HG02973 (cell line): Measurements from ENCODE around the gene TBC1D14.

Source experiments
- ATAC-seq: cut with Tn5 transposase; IDR thresholded peaks from one replicate; pipeline ENCODE4 v1.9.1; 2021; ENCODE audit warnings: moderate library complexity; ENCODE audit not compliant: unreplicated experiment

Gene TBC1D14

DNA sequence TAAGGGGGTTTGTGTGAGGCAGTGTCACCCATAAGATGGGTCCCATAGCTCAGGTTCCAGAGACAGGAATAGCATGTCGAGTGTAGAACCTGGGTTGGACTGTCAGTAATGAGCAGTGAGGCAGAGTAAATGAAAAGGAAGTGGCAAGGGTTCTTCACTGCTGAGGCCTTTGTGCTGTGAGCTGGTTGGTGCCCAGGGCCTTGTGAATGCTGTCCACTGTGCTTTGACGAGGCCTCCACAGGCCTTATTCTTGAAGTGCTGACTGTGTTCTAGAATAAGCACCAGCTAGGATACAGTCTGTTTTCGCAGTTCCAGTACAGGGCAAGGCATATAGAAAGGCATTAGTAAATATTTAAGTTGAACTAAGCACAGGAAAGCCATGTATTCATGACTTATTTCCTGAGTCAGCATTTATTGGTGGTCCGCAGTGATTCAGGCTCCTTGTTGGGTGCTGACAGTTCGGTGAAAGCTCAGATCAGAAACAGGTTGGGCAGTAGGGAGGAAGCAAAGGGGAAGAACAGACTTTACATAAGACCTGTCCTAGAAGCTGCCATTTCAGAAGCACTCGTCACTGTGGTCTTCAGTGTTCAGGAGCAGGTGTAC, 107.9 kb downstream of the TBC1D14 start:
- ATAC-seq, result no peak

DNA sequence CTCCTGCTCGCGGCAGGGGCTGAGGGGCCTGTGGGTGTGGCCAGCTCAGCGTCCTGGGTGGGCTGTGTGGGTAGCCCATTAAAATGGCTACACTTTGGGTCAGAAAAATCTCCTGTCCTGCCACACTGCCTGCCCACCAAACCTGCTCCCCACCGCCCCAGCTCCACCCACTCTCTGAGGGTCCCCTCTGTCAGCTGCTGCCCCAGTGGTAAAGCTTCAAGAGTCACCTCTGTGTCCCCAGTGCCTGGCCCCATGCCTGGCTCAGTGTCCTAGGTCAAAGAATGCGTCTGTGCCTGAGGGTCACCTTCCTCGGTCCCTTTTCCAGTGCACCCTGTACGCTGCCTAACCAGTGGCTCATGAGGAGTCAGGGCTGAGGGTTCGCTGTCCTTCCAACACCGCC, 108.7 kb downstream of the TBC1D14 start:
- no peak for ATAC-seq

DNA sequence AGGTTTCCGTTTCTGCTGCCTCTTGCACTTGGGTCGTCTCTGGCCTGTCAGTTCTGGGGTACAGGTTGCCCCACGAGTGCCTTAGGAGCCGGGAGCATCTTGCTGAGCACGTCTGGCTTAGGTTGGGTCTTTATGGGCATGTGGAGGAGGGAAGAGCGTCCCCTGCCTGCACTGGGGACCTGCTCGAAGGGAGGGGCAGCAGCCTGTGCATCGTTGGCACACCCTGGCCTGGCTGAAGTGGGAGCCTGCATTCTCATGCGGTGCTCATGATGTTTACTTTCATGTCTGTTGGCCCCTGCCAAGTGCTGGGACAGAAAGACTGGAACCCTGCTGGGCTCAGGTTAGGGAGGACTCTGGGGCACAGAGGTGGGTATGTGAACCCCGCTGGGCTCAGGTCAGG, 109.7 kb downstream of the TBC1D14 start:
- ATAC-seq, result no peak

DNA sequence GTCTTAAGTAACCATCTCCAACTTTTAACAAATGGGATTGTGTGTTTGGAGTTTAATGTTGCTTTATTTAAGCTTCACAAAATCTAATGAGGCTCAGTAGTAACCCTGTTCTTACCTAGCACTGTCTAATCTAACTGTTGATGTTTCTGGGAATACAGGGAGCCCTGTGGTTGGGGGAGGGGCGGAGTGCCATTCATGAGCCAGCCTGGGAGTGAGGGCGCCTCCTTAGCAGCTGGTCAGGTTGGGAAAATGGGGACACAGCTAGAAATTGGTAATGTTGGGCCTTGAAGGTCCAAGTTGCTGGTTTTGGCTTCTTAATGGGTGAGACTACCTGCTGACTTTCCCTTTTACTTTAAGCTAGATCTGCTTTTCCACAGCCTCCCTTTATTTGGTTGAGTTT, 110.7 kb downstream of the TBC1D14 start:
- ATAC-seq, result no peak

DNA sequence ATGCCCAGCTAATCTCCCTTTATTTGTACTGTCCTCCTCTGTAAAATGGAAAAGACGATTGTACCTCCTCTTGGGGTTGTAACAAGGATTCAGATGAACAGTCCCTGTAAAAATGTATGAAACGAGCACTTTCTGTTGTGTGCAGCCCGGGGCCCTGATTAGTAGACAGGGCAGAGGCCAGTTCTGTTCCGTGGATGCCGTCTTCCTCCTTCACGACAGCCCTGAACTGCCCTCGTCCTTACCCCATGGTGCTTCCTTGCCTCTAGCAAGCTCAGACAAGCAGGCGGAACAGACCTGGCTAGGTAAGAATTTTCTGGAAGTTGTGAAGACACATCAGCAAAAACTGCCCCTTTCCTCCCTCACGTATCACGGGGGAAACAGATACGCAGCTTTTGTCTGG, 111.2 kb downstream of the TBC1D14 start:
- no peak for ATAC-seq

DNA sequence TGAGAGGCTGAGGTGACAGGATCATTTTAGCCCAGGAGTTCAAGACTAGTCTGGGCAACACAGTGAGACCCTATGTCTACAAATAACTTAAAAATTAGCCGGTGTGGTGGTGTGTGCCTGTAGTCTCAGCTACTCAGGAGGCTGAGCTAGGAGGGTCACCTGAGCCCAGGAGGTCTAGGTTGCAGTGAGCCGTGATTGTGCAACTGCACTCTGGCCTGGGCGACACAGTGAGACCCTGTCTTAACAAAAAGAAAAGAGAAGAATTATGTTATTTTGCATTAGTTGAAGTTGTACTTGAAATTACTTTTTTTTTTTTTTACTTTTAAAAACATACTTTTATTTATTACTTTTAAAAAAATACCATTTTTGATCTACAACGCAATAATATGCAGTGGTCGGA, 111.7 kb downstream of the TBC1D14 start:
- no peak for ATAC-seq

DNA sequence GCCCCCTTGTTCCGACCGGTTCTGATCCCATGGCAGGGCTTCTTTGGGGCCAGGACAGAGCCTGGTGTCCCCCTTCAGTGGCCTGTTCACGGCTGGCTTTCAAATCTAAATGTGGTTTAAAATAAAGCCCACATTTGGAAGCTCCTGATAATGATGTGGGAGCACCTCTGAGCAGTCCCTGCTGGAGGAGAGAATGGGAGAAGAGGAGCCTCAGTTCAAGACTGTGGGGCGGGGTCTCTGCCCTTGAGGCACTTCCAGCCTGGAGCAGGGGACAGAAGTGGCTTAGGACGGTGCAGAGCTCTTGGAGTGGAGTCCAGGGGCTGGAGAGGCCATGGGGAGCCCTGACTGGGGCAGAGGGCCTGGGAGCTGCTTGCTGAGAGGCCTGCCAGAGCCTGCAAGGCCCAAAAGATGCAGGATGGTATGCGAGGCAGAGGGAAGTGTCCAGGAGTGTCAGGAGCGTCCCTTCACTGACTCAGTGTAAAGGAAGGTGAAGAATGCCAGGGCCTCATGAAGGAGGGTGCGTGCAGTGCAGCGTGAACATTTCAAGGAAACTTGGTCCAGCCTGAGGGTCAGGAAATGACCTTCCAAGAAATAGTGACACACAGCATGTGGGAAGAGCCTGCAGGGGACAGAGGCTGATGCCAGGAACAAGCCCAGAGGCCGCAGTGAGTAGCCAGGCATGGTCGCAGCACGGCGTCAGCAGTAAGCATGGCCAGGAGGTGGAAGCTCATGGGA, 112.5 kb downstream of the TBC1D14 start:
- no peak for ATAC-seq

DNA sequence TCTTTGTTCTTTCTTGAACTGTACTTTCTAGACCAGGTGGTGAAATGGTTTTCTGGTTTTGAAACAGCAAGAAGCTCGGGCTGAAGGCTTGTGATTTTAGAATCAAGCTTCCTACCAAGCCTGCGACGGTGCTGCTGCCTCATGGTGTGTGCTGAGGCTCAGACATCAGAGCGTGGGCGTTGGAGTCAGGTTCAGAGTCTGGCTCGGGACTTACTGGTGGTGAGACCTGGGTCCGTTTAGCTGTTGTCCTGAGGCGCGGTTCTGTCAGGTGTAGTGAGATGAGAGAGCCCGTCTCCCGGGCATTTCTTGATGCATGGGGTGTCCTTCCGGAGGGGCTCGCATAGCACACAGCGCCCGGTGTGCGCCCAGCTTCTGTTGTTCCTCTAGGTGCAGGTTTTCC, 113.9 kb downstream of the TBC1D14 start:
- ATAC-seq, result no peak

DNA sequence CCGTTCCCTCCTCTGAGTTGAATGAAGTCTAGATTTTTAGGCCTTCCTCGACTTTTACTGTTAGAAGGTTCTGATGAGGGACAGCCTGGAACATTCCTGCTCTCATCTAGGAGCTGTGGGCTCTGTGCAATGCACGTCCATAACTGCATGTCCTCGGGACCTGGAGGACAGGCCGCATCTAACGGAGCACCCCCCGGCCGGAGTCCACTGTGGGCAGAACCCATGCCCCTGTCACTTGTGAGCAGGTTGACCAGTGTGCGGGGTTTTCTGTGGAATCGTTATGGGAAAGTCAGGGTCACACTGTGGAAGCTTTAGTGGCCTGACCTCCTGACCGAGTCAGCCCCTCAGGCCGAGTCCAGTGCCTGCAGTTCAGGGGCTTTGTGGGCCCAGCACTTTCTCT, 114.3 kb downstream of the TBC1D14 start:
- no peak for ATAC-seq

DNA sequence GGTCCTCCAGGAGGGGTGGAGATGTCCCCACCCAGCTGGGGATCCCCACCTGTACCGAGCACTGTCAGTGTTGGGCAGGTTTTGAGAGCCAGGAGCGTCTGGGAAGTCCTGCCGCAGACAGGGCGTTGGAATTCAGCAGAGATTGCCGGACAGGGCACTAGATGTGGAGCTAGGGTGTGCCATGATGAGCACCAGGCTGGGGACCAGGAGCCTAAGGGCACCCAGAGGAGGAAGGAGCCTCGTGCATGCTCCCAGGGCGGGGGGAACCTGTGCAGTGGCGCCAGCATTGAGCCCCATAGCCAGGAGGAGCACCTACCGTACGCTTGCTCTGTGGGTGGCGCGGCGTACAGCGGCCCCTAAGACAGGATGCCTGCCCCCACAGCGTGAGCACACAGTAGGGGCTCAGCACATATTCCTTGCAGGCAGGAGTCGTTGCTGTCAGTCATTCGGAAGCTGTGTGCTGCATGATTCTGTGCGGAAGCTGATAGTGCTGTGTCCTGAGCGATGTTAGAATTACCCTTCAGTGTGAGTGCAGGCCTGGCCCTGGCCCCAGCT, 114.8 kb downstream of the TBC1D14 start:
- ATAC-seq, result no peak

DNA sequence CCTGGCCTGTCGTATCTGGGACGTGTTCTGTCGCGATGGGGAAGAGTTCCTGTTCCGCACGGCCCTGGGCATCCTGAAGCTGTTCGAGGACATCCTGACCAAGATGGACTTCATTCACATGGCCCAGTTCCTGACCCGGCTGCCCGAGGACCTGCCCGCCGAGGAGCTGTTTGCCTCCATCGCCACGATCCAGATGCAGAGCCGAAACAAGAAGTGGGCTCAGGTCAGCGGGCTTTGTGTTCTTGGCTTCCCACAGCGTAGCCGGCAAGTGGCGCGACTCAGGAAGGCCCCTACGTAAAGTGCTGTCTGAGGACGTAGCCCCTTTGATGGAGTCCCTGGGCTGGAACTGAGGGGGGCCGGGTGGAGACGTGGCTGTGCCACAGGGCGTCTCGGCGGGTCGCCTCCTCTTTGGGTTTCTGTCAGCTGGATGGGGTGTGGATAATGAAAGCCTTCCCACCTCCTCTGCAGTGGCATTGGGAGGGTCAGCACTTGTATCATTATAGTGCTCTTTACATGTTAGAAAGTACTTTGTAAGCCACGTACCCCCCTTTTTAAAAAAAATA, 115.5 kb downstream of the TBC1D14 start:
- no peak for ATAC-seq

DNA sequence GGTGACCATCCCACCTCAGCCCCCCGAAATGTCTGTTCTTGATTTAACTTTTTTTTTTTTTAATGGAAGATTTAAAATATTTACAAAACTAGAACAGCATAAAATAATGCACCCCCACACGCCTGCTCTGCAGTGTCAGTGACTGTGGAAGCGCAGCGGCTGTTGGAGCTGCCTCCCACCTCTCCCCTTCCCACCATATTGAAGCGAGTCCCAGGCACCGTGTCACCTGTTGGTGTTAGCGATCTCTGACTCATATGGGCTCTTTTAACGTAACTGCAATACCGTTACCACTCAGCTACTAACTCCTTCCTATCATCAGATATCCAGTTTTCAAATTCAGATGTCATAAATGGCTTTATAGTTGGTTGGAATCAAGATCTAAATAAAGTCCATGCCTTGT, 116.5 kb downstream of the TBC1D14 start:
- no peak for ATAC-seq

DNA sequence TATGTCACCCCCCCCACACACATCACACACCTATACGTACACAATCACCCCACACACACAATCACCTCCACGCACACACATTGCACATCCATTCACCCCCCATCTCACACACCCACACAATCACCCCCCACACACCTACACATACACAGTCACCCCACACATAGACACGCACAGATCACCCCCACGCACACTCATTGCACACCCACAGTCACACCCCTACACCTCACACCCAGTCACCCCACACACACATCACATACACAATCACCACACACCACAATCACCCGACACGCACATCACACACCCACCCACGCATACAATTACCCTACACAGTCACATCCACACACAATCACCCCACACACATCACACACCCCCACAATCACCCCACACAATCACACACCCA, 117.7 kb downstream of the TBC1D14 start:
- no peak for ATAC-seq

DNA sequence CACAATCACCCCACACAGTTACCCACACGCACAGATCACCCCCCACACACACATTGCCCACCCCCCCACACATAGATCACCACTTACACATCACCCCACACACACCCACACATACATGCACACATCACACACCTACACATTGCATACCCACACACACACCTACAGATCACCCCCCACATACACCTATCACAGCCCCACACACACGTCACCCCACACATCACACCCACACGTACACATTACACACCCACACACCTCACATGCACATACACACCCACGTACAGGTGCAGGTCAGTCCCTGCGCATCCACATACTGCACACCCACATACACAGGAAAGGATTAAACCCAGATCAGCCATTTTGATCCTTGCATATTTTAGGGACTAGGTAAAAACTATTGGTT, 118.3 kb downstream of the TBC1D14 start:
- no peak for ATAC-seq

DNA sequence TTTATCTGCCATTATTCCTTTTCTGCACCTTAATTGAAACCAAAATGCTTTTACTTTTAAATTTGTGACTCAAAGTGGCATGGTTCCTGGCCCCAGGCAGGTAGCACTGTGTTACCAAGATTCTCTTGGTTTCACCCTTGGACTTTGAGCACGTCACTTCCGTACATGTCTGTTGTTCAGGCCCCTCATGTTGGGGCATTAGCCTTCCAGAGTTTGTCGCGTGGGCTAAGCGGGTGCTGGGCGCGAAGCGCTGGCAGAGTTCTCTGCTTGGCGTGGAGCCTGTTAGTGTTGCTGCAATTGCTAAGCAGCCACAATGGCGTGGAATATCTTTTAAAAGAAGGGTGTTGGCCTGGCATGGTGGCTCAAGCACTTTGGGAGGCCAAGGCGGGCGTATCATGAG, 119.6 kb downstream of the TBC1D14 start:
- ATAC-seq, result no peak

DNA sequence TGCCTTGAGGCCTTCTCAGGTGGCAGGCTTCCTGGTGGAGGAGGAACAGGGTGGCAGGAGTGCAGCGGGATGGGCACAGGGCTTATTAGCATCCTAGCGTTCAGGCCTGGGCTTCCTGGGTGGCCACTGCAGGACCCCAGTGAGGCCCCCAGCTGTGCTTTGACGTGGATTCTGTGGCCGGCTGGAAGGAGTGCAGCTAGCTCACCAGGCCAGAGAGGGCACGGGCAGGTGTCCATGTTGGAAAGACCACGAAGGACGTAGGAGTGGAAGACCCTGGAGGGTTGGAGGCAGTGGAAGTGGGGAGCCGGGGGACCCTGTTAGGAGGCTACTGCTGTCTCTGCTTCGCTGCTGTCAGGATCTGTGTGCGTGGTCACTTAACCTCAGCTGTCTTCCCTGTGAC, 120.3 kb downstream of the TBC1D14 start:
- no peak for ATAC-seq

DNA sequence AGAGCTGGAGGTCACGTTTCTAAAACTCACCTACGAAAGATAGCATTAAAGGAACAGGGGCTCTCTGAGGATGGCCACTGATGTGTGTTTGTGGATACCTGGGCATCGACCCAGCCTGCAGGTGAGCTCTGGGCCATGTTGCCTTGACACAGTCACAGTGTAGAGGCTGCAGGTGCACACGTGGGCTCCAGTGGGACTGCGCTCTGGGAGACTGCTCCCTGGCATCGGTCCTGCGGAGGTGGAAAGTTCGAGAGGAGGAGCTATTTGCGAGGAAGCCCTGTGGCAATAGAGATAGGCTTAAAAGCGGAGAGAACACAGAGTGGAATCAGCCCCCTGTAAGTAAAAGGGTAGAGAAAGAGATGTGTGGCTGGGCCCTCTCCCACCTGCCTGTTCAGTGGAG, 121.2 kb downstream of the TBC1D14 start:
- no peak for ATAC-seq

DNA sequence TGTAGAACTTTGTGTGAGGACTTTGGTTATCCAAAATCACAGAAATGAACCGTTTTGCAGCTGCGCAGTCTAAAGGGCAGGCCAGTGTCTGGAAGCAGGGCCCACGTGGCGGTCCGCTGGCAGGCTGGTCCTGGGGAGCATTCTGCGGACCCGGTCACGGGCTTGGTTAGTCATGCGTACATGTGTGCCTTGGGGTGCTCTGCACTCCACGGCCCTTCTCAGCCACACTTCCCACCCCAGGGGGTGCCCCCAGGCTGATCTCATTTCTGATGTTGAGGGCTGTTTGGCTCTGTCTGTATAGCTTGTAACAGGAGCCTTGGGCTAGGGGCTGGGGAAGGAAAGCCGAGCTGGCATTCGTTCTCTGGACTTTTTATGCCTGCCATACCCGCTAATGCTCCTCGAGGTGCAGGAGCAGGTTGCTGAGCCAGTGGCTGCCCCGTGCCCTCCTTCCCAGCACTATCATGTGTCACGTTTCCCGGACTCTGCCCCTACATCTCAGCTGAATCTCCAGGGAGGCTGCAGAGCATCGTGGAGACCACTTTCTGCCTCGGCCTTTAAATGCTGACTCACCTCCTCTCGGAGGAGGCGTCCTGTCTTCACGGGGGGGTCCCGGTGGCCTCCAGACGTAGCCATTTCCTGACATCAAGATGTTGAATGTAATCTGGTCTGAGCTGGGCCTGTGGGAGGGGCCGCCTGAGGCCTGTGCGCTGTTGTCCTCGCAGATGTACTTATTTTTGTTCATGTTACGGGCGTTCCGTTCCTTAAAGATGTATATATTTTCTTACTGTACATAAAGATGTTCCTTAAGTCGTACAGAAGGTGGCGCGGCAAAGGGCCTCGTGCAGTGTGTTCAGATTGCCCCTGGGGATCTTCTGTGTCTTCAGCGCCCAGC, 122.2 kb downstream of the TBC1D14 start:
- no peak for ATAC-seq

DNA sequence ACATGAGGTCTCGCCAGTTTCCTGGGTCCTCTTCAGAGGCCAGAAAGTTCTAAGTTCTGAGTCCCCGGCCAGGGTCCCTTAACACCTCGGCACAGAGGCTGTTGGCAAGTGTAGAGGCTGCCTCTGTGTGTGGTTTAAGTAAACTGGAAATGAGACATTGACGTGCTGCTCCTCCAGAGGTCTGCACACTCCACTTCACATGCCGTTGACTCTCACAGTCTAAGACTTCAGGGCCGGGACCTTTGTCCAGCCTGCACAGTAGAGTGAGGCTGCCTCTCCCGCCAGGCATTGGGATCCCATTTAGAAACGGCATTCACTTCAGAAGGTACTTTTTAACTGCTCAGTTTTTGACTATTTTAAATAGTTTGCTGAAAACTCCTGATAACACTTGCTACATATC, 123.0 kb downstream of the TBC1D14 start:
- no peak for ATAC-seq

DNA sequence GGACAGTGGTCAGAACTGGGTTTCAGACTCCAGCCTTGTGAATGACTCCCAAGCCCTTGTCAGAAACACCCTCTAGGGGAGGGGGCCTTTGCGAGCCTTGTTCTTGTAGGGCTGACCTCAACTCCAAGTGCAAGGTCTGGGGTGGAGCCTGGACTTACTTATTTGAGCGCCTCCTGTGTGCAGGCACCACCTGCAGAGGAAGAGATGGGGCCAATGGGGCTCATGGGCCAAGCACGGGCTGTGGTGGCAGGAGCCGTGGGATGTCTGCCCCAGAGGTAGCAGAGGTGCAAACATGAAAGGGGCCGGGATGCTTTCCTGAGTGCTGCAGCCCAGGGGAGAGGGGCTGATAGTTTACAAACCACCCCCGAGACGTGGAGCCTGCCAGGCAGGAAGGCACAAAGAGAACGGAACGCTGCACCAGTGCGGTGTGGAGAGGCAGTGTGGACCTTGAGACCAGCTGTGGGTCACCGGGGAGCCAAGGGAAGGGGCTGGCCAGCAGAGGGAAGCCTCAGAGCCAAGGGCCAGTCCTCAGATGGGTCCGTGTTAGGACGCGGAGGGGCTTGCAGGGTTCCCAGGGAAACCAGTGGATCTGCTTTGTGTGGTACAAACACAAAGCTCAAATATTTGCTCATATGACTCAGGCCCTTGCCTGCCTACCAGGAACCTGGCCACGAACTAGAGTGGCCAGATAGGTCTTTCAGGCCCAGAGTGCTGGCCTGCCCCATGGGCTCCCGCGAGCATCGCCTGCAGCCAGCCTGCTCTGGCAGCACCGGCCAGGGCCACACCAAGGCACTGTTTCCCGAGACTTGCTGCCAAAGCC, 124.8 kb downstream of the TBC1D14 start:
- ATAC-seq, result no peak

DNA sequence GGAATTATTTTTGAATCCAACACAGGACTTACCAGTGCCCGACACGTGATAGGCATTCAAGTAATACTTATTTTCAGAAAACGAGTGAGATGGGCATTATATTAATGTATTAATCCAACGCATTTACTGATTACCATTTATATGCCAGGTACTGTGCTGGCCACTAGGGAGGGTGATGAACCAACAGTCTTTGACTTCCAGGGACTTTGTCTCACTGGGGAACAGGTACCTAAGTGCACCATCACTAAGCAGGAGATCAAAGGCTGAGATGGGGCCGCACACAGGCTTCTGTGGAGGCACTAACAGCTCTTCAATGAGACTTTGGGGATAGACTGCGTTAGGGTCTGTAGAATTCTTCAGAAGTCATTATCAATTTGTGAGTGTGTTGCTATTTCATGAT, 127.8 kb downstream of the TBC1D14 start:
- no peak for ATAC-seq
